ENCODE measurements around the gene GALNT3.

DNA sequence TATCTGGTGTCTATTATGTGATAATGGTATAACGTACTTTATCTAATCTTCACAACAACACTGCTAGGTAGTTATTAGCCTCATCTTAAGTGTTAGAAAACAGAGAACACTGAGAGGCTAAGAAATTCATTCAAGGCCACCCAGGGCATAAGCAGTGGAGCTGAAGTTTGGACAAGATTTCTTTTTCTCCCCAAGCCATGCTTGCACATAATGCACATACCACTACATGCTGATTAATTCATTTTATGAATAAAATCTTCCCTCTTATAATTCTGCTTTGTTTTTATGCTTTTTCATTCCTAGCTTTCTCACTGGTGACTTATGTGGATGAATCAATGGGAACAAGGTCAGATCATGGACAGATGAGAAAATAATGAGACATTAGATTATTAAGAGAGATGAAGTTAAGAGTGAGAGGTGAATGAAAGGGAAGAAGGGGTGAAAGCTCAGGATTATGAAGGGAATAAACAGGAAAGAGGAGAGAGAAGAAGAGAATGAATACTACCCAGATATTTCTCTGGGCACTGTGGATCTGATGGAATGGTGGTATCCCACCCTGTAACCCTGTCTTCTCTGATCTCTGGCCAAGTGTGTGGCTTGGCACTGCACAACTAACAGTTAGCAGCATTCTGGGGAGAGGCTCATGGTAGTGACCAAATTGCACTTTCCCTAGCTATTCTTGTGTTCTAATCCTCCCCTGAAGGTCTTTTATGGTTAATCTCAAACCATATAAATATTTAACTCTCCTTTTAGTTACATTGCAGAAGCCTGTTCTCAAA lies 17.7 kb upstream of the GALNT3 start:
- no peak for TF ChIP-seq EZH2 (IDR thresholded peaks at IDR 0.05; ENCODE audit: borderline replicate concordance, low read length)
- TF ChIP-seq, protein P1, sequence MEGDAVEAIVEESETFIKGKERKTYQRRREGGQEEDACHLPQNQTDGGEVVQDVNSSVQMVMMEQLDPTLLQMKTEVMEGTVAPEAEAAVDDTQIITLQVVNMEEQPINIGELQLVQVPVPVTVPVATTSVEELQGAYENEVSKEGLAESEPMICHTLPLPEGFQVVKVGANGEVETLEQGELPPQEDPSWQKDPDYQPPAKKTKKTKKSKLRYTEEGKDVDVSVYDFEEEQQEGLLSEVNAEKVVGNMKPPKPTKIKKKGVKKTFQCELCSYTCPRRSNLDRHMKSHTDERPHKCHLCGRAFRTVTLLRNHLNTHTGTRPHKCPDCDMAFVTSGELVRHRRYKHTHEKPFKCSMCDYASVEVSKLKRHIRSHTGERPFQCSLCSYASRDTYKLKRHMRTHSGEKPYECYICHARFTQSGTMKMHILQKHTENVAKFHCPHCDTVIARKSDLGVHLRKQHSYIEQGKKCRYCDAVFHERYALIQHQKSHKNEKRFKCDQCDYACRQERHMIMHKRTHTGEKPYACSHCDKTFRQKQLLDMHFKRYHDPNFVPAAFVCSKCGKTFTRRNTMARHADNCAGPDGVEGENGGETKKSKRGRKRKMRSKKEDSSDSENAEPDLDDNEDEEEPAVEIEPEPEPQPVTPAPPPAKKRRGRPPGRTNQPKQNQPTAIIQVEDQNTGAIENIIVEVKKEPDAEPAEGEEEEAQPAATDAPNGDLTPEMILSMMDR (IDR thresholded peaks at IDR 0.05; ENCODE audit: low read length), result no peak

Measured in OCI-LY1 (cell line).